K562 (cell line): ENCODE results near the gene PM20D1. TPM values are rescaled to one million over a fixed set of nuclear protein-coding genes. Genes with fewer than 3 reads are reported as not detected.
A peak's percentile ranks its signal among the peaks of the same experiment; 100 is the strongest.

Experiments used
- ATAC-seq: fragments of 200-7000 bp; cut with Tn5 transposase; 3 replicates; pipeline ENCODE4 v1.9.1; 2020; ENCODE audit warnings: moderate library complexity
- BruUV-seq: library from RNA; stranded (reverse); fragments of 400-500 nt; replicated peaks from 2 replicates; lab custom pipeline; 2021; lab: Mats Ljungman, UMichigan
- CTCF ChIA-PET: fragments of 300-600 bp; formaldehyde crosslinking; extraction: SDS; loops from one replicate; lab custom pipeline; 2021; ENCODE audit warnings: low intra/inter-chr PET ratio; lab: Yijun Ruan, JAX
- POLR2A ChIA-PET: fragments of 300-600, 350-650 bp; sonication (Branson Sonifier 250); formaldehyde crosslinking; extraction: SDS; loops from one replicate; lab custom pipeline; 2021; ENCODE audit warnings: antibody characterized with exemption, inconsistent platforms; lab: Yijun Ruan, JAX
- DNase-seq, 4 experiments: peaks; one replicate each; pipeline versions ENCODE4 v3.0.0 to v3.0.0-alpha.2; 2011 to 2018; ENCODE audit warnings: low spot score in 3 of 4, mixed read lengths in 3 of 4; ENCODE audit errors: extremely low read depth in 1 of 4
- FAIRE-seq: peaks from 2 replicates; lab custom pipeline; 2011; peaks lifted over from hg19 to GRCh38; lab: Jason Lieb, UNC
- H2AFZ ChIP-seq: 2 replicates; pipeline ENCODE4 v1.6.0; 2011; ENCODE audit warnings: low read depth, low read length, control low read depth, inconsistent platforms
- H3K27ac ChIP-seq: fragments of 200-600 bp; 3 replicates; pipeline ENCODE4 v1.8.0; 2011; ENCODE audit warnings: low read depth, mild to moderate bottlenecking, control low read depth, inconsistent platforms, low read length, moderate library complexity, mixed read lengths; ENCODE audit errors: extremely low read depth
- H3K27me3 ChIP-seq, 2 experiments: fragments of 300-600 bp in 1 of 2; 2 replicates in 1 of 2; 3 replicates in 1 of 2; pipeline versions ENCODE4 v1.6.0 to v1.8.0; 2011; ENCODE audit warnings: inconsistent platforms in 2 of 2, low read length in 2 of 2, mild to moderate bottlenecking in 1 of 2, mixed read lengths in 1 of 2, moderate library complexity in 1 of 2; ENCODE audit not compliant: control insufficient read depth in 2 of 2, insufficient read depth in 2 of 2
- H3K36me3 ChIP-seq: fragments of 300-600 bp; 3 replicates; pipeline ENCODE4 v1.8.0; 2011; ENCODE audit warnings: mild to moderate bottlenecking, low read length, inconsistent platforms; ENCODE audit not compliant: control insufficient read depth, insufficient read depth
- H3K4me1 ChIP-seq, 2 experiments: fragments of 200-600 bp in 1 of 2; replicated peaks in 1 of 2; 2 replicates in 1 of 2; 3 replicates in 1 of 2; pipeline versions ENCODE4 v1.5.1 to v1.8.0; 2011; ENCODE audit warnings: inconsistent platforms in 2 of 2, low read length in 2 of 2, mild to moderate bottlenecking in 1 of 2, mixed read lengths in 1 of 2, moderate library complexity in 1 of 2; ENCODE audit not compliant: control insufficient read depth in 2 of 2, insufficient read depth in 2 of 2
- H3K4me2 ChIP-seq: 2 replicates; pipeline ENCODE4 v1.6.1; 2011; ENCODE audit warnings: low read length, control low read depth, inconsistent platforms, mixed read lengths; ENCODE audit not compliant: insufficient read depth
- H3K4me3 ChIP-seq: fragments of 200-600 bp; sonication (generic), shearing (Covaris generic); 2 replicates; pipeline ENCODE4 v1.5.1; 2016; ENCODE audit warnings: control low read depth, inconsistent platforms
- H3K79me2 ChIP-seq: fragments of 200-600 bp; 3 replicates; pipeline ENCODE4 v1.8.0; 2011; ENCODE audit warnings: low read length, inconsistent platforms; ENCODE audit not compliant: control insufficient read depth, insufficient read depth
- H3K9ac ChIP-seq, 2 experiments: 2 replicates each; pipeline versions ENCODE4 v1.6.0 to v1.6.1; 2011; ENCODE audit warnings: low read depth in 2 of 2, low read length in 2 of 2, control low read depth in 1 of 2, inconsistent platforms in 1 of 2, mild to moderate bottlenecking in 1 of 2, mixed read lengths in 1 of 2; ENCODE audit not compliant: insufficient read depth in 1 of 2
- H3K9me1 ChIP-seq: one replicate; pipeline ENCODE4 v1.6.0; 2011; ENCODE audit warnings: inconsistent platforms, mild to moderate bottlenecking, low read length, moderate library complexity; ENCODE audit not compliant: control insufficient read depth, insufficient read depth
- H3K9me3 ChIP-seq: replicated peaks from 2 replicates; pipeline ENCODE4 v1.5.1; 2011; ENCODE audit warnings: low read depth, low read length, inconsistent platforms; ENCODE audit not compliant: control insufficient read depth, insufficient read depth
- H4K20me1 ChIP-seq: replicated peaks from 2 replicates; pipeline ENCODE4 v1.6.1; 2011; ENCODE audit warnings: low read length, inconsistent platforms, mixed read lengths; ENCODE audit not compliant: control insufficient read depth, insufficient read depth
- CBX2 ChIP-seq: fragments of 200-600 bp; sonication (generic); IDR thresholded peaks from one replicate; pipeline ENCODE4 v1.6.1; 2012; ENCODE audit warnings: mild to moderate bottlenecking, low read length, inconsistent platforms; ENCODE audit not compliant: insufficient read depth, poor library complexity, severe bottlenecking
- DEAF1 ChIP-seq: fragments of 450-650 bp; formaldehyde crosslinking; IDR thresholded peaks from 2 replicates; pipeline ENCODE4 v1.4.0; 2020; ENCODE audit warnings: mild to moderate bottlenecking, moderate library complexity
- ZNF444 ChIP-seq: fragments of 250-450 bp; sonication (Bioruptor Pico); IDR thresholded peaks from 2 replicates; pipeline ENCODE4 v1.4.0; 2020; ENCODE audit warnings: mild to moderate bottlenecking, moderate library complexity
- WGBS: fragments of 100-300 bp; shearing (Covaris generic); methylation state at CpG from one replicate; pipeline ENCODE4 v1.1.6; 2016; ENCODE audit warnings: low coverage, mixed read lengths; ENCODE audit not compliant: insufficient coverage; ENCODE audit errors: missing lambda C conversion rate; 5-methylcytosine and 5-hydroxymethylcytosine counted together
- in situ Hi-C: fragments of 300-500 bp; cut with MboI; formaldehyde crosslinking; loops from 4 replicates; pipeline ENCODE4 v1.15.0; 2018; ENCODE audit warnings: inconsistent platforms, mixed read lengths
- intact Hi-C: fragments of 100-400 bp; cut with micrococcal nuclease; formaldehyde crosslinking; loops from 2 replicates; pipeline ENCODE4 v1.14.2; 2022
- polyA plus RNA-seq, 8 experiments: library from polyadenylated mRNA; depleted of rRNA in 4 of 8; stranded (reverse) in 5 of 8; unstranded in 3 of 8; fragments of >200 nt; fragmentation: Nextera tagmentation in 2 of 8; fragmentation: Illumina TruSeq in 1 of 8; extraction: Ambion mirVana in 2 of 8; extraction: Trizol in 1 of 8; gene quantifications; 2 replicates each; pipeline versions ENCODE4 v1.2.1 to v1.2.3, GENCODE V29; 2011 to 2014; ENCODE audit warnings: inconsistent platforms in 1 of 8, missing spikeins in 1 of 8
- total RNA-seq, 7 experiments: library from RNA; depleted of rRNA in 6 of 7; stranded (reverse); fragments of >200 nt in 6 of 7; fragmentation: Illumina TruSeq in 2 of 7; extraction: Trizol in 2 of 7; gene quantifications; 2 replicates each; pipeline versions ENCODE4 v1.2.1 to v1.2.3, GENCODE V29; 2011 to 2021; ENCODE audit warnings: low replicate concordance in 1 of 7

Gene PM20D1
- total and polyA plus RNA-seq, 9 of the 15 experiments (the other 6 are each of a cell fraction or from before 2014, with no cell fraction given), result not detected

GRCh38 chr1:205826016-205826806, 23.7 kb downstream of the PM20D1 start:
- intact Hi-C loops, result no loop called here
- Histone ChIP-seq H3K79me2 (no peaks in the 10 kb centered on the region), H3K27ac (no peak overlapping the region), H3K4me1 (no peaks in the 10 kb centered on the region), H3K9me1 (no peaks in the 10 kb centered on the region), H3K36me3 (no peaks in the 10 kb centered on the region), H2AFZ (no peak overlapping the region), H3K4me3 (no peak overlapping the region), H3K4me2 (no peak overlapping the region), H3K9me3 (no peaks in the 10 kb centered on the region), H3K9ac (peak overlapping the region in 1 of 2 experiments; percentile 40; a peak in 1 of 4 replicates), H3K27me3 (peaks cover 34 to 36% of the 10 kb centered on the region in 2 experiments), H4K20me1 (no peaks in the 10 kb centered on the region)
- 4% methylated on average over 8 of the region's 8 CpGs for WGBS
- ATAC-seq, result no peak
- BruUV-seq, result no TSS peak
- no peak for TF ChIP-seq ZNF444
- no peak for TF ChIP-seq DEAF1
- TF ChIP-seq CBX2, result no peak
- CTCF ChIA-PET, result no interaction called here
- no peak for DNase-seq
- FAIRE-seq, result no peak
- in situ Hi-C loops, result no loop called here
- POLR2A ChIA-PET, result interaction anchor here (0.7 to 1.2 kb wide), 7 partner anchors 8 to 111 kb away, joined by 3 read pairs; partner anchors contain the start of gene PM20D1
